GM15510 (cell line): ENCODE measurements around the gene GPN2.

Experiments used
- POLR2A ChIP-seq: IDR thresholded peaks from 3 replicates; pipeline ENCODE4 v1.6.1; 2011; ENCODE audit warnings: borderline replicate concordance; ENCODE audit not compliant: insufficient read length; ENCODE audit errors: extremely low read depth

GPN2 gene

GRCh38 chr1:26831059-26831458, 59.0 kb downstream of the GPN2 start:
- TF ChIP-seq POLR2A: no peak

- TF ChIP-seq POLR2A: no peak
Measured at GRCh38 chr1:26829184-26829911, 60.7 kb downstream of the GPN2 start.

GRCh38 chr1:26828411-26828991, 61.6 kb downstream of the GPN2 start:
- no peak for TF ChIP-seq POLR2A

- TF ChIP-seq POLR2A: no peak
Measured at GRCh38 chr1:26827663-26828062, 62.4 kb downstream of the GPN2 start.

- no peak for TF ChIP-seq POLR2A
Measured at GRCh38 chr1:26827106-26827604, 62.9 kb downstream of the GPN2 start.

GRCh38 chr1:26826261-26827105, 63.6 kb downstream of the GPN2 start, which contains the start of gene ZDHHC18:
TSS of gene ZDHHC18 (plus strand) at chr1:26826688. CDS start at chr1:26826805, 117 bp downstream.
- peak; percentile 76 for TF ChIP-seq POLR2A
